G401.6 (cell line): Measurements from ENCODE around the gene ADARB2.
"Not testable (repeated sequence)": the region's sequence is repeated elsewhere in the genome, so short reads cannot be mapped to it uniquely, and the experiment has no call there.

Source experiments
- FAIRE-seq: peaks from 2 replicates; lab custom pipeline; 2012; peaks lifted over from hg19 to GRCh38; lab: Jason Lieb, UNC

The ADARB2 gene

GRCh38 chr10:1420661-1421362 lies 316.5 kb downstream of the ADARB2 start:
- peak; percentile 49 for FAIRE-seq

GRCh38 chr10:1419796-1420610 lies 317.3 kb downstream of the ADARB2 start:
- FAIRE-seq, result no peak

GRCh38 chr10:1418031-1418550 lies 319.2 kb downstream of the ADARB2 start:
- no peak for FAIRE-seq

- no peak for FAIRE-seq
These were observed 319.8 kb downstream of the ADARB2 start for GRCh38 chr10:1417574-1417973.

- no peak for FAIRE-seq
These were observed 320.8 kb downstream of the ADARB2 start for GRCh38 chr10:1416456-1417037.

- FAIRE-seq, result no peak
These were observed 322.4 kb downstream of the ADARB2 start for GRCh38 chr10:1414893-1415292.

GRCh38 chr10:1414346-1414745 lies 323.0 kb downstream of the ADARB2 start:
- FAIRE-seq, result not testable (repeated sequence)

GRCh38 chr10:1413823-1414222 lies 323.5 kb downstream of the ADARB2 start:
- no peak for FAIRE-seq

- FAIRE-seq, result no peak
These were observed 324.1 kb downstream of the ADARB2 start for GRCh38 chr10:1413256-1413655.

- FAIRE-seq, result no peak
These were observed 324.7 kb downstream of the ADARB2 start for GRCh38 chr10:1412531-1413189.

- FAIRE-seq, result no peak
These were observed 325.4 kb downstream of the ADARB2 start for GRCh38 chr10:1411956-1412355.

- FAIRE-seq, result no peak
These were observed 325.9 kb downstream of the ADARB2 start for GRCh38 chr10:1411451-1411850.

GRCh38 chr10:1410469-1411395 lies 326.6 kb downstream of the ADARB2 start:
- FAIRE-seq, result no peak

GRCh38 chr10:1410032-1410431 lies 327.3 kb downstream of the ADARB2 start:
- no peak for FAIRE-seq

- FAIRE-seq, result no peak
These were observed 327.9 kb downstream of the ADARB2 start for GRCh38 chr10:1409392-1409791.

GRCh38 chr10:1408651-1409367 lies 328.5 kb downstream of the ADARB2 start:
- no peak for FAIRE-seq

GRCh38 chr10:1406967-1407945 lies 330.1 kb downstream of the ADARB2 start:
- no peak for FAIRE-seq

- no peak for FAIRE-seq
These were observed 331.0 kb downstream of the ADARB2 start for GRCh38 chr10:1406132-1406966.
